ENCODE results near the gene RFT1. TPM values are rescaled to one million over a fixed set of nuclear protein-coding genes. Genes with fewer than 3 reads are reported as not detected.

RFT1 gene
- total RNA-seq, 1 experiment from 2014 or later = 26.3 TPM

DNA sequence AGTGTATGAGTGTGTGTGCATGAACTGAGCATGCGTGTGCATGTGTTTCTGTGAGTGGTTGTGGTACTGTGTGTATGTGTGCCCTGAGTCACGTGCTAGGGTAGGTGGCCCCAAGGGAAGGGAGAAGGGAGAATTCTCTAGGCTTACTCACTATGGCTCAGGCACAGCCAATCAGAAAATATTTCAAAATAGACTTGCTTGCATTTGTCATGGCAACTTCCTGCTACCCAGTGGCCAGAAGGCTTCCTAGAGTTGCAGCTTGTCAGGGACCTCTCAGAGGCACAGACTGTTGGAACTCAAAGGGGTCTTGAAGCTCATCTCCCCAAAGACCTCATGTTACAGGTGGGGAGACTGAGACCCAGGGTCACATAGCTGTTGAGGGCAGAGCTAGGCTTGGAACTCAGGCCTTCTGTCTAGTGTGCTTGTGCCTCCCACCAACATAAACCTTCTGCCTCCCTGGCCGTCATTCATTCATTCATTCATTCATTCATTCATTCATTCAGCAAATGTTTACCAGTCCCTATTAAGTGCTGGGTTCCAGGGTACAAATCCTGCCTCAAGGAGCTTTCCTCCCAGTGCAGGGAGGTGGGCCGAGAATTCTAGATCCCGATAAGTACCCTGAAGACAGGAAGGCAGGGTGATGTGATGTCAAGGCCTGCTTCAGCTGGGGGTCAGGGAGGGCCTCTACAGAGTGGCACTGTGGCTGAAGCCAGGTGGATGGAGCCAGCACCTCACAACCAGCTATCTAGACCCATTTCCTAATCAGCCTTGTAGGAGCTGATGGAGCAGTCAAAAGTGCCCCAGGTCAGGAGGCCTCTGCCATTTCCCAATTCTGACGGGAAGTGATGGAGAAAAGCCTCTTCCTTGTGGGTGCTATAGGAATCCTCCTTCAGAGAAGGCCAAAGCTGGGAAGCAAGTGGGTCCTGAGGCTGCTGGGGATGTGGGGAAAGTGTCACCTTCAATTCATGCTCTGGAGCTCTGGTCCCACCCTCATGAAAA, 10.9 kb upstream of the RFT1 start (continued):
- TF ChIP-seq E2F4 (CRISPR knock-in tag; IDR thresholded peaks at IDR 0.05; ENCODE audit: borderline replicate concordance, low read depth) (no peak), KAT7 (CRISPR knock-in tag; IDR thresholded peaks at IDR 0.05; ENCODE audit: borderline replicate concordance) (no peak)

GRCh38 chr3:53139906-53140846, 9.9 kb upstream of the RFT1 start:
- Mint-ChIP-seq H3K4me1 (peaks cover 6% of the 10 kb centered on the region; the same call in 1 of the 2 replicates), H3K36me3 (no peaks in the 10 kb centered on the region), H3K9me3 (no peaks in the 10 kb centered on the region), H3K4me3 (no peak overlapping the region), H3K27ac (no peak overlapping the region), H3K27me3 (ENCODE audit: low read depth) (no peaks in the 10 kb centered on the region)
- POLR2A ChIA-PET = no interaction called here
- CTCF ChIA-PET = interaction anchor here (1.4 kb wide), 1 partner anchor 20 kb away, joined by 4 read pairs; no protein-coding TSS in a partner anchor
- DNase-seq (ENCODE audit: low spot score) (no peak), ATAC-seq (no peak)
- TF ChIP-seq ARID4B (CRISPR knock-in tag; IDR thresholded peaks at IDR 0.05; ENCODE audit: borderline replicate concordance) (no peak), TEAD1 (CRISPR knock-in tag; IDR thresholded peaks at IDR 0.05) (no peak), E2F4 (CRISPR knock-in tag; IDR thresholded peaks at IDR 0.05; ENCODE audit: borderline replicate concordance, low read depth) (no peak), NFYB (CRISPR knock-in tag; conservative IDR thresholded peaks at IDR 0.05; ENCODE audit: low read depth) (no peak), JAZF1 (CRISPR knock-in tag; IDR thresholded peaks at IDR 0.05) (no peak), NR1H2 (CRISPR knock-in tag; IDR thresholded peaks at IDR 0.05) (no peak), CREB1 (CRISPR knock-in tag; IDR thresholded peaks at IDR 0.05) (no peak), FOXP1 (CRISPR knock-in tag; IDR thresholded peaks at IDR 0.05; ENCODE audit: borderline replicate concordance) (no peak), GRHL2 (CRISPR knock-in tag; IDR thresholded peaks at IDR 0.05; ENCODE audit: insufficient replicate concordance, severe bottlenecking) (no peak), JUN (CRISPR knock-in tag; IDR thresholded peaks at IDR 0.05) (no peak), ZNF219 (CRISPR knock-in tag; IDR thresholded peaks at IDR 0.05; ENCODE audit: borderline replicate concordance) (no peak), AR (CRISPR knock-in tag; IDR thresholded peaks at IDR 0.05) (no peak), USF1 (CRISPR knock-in tag; IDR thresholded peaks at IDR 0.05) (no peak), KAT7 (CRISPR knock-in tag; IDR thresholded peaks at IDR 0.05; ENCODE audit: borderline replicate concordance) (no peak), ZNF396 (CRISPR knock-in tag; IDR thresholded peaks at IDR 0.05; ENCODE audit: borderline replicate concordance) (no peak), ZSCAN18 (CRISPR knock-in tag; IDR thresholded peaks at IDR 0.05) (no peak), MYBL2 (CRISPR knock-in tag; IDR thresholded peaks at IDR 0.05) (no peak)
- TF ChIP-seq, protein P1, sequence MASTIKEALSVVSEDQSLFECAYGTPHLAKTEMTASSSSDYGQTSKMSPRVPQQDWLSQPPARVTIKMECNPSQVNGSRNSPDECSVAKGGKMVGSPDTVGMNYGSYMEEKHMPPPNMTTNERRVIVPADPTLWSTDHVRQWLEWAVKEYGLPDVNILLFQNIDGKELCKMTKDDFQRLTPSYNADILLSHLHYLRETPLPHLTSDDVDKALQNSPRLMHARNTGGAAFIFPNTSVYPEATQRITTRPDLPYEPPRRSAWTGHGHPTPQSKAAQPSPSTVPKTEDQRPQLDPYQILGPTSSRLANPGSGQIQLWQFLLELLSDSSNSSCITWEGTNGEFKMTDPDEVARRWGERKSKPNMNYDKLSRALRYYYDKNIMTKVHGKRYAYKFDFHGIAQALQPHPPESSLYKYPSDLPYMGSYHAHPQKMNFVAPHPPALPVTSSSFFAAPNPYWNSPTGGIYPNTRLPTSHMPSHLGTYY (CRISPR knock-in tag; IDR thresholded peaks at IDR 0.05) = no peak

Data from WTC11 (cell line).